H9 (cell line): ENCODE results near the gene PHF21B. TPM values are rescaled to one million over a fixed set of nuclear protein-coding genes. Genes with fewer than 3 reads are reported as not detected.
"Not testable (repeated sequence)": the region's sequence is repeated elsewhere in the genome, so short reads cannot be mapped to it uniquely, and the experiment has no call there.

Experiments
- DNase-seq: peaks from one replicate; pipeline ENCODE4 v3.0.0-alpha.2; 2017
- H2AFZ ChIP-seq: one replicate; pipeline ENCODE4 v1.6.1; 2013; ENCODE audit warnings: mild to moderate bottlenecking, low read length, control low read depth, moderate library complexity
- H2AK5ac ChIP-seq: 2 replicates; pipeline ENCODE4 v1.6.1; 2013; ENCODE audit warnings: low read length, control low read depth, mixed read lengths; ENCODE audit not compliant: insufficient read length
- H2BK120ac ChIP-seq: one replicate; pipeline ENCODE4 v1.6.1; 2013; ENCODE audit warnings: low read depth, mild to moderate bottlenecking, low read length, control low read depth, inconsistent platforms; ENCODE audit not compliant: poor library complexity, severe bottlenecking
- H2BK12ac ChIP-seq: 2 replicates; pipeline ENCODE4 v1.6.1; 2013; ENCODE audit warnings: low read length, control low read depth, mixed read lengths, low read depth; ENCODE audit not compliant: insufficient read length
- H2BK15ac ChIP-seq: 2 replicates; pipeline ENCODE4 v1.6.1; 2013; ENCODE audit warnings: low read depth, low read length, control low read depth
- H2BK20ac ChIP-seq: one replicate; pipeline ENCODE4 v1.6.1; 2013; ENCODE audit warnings: low read depth, mild to moderate bottlenecking, low read length, control low read depth, inconsistent platforms; ENCODE audit not compliant: poor library complexity, severe bottlenecking
- H2BK5ac ChIP-seq: 2 replicates; pipeline ENCODE4 v1.6.1; 2013; ENCODE audit warnings: low read length, control low read depth, mixed read lengths; ENCODE audit not compliant: insufficient read length
- H3K14ac ChIP-seq: 2 replicates; pipeline ENCODE4 v1.6.1; 2013; ENCODE audit warnings: low read length, control low read depth; ENCODE audit not compliant: insufficient read depth
- H3K18ac ChIP-seq: 2 replicates; pipeline ENCODE4 v1.6.1; 2013; ENCODE audit warnings: low read depth, mild to moderate bottlenecking, mixed read lengths, low read length, control low read depth; ENCODE audit not compliant: insufficient read length
- H3K23ac ChIP-seq: 2 replicates; pipeline ENCODE4 v1.6.1; 2013; ENCODE audit warnings: low read length, control low read depth, mixed read lengths, low read depth; ENCODE audit not compliant: insufficient read length
- H3K23me2 ChIP-seq: 2 replicates; pipeline ENCODE4 v1.6.1; 2013; ENCODE audit warnings: low read depth, mild to moderate bottlenecking, mixed read lengths, low read length, control low read depth; ENCODE audit not compliant: insufficient read length, poor library complexity, severe bottlenecking
- H3K27ac ChIP-seq: 2 replicates; pipeline ENCODE4 v1.5.1; 2013; ENCODE audit warnings: low read length, control low read depth, mixed read lengths, low read depth; ENCODE audit not compliant: insufficient read length
- H3K27me3 ChIP-seq: 2 replicates; pipeline ENCODE4 v1.6.1; 2013; ENCODE audit warnings: low read length, control low read depth, inconsistent platforms; ENCODE audit not compliant: insufficient read depth
- H3K4ac ChIP-seq: 2 replicates; pipeline ENCODE4 v1.6.1; 2013; ENCODE audit warnings: low read depth, mild to moderate bottlenecking, control low read depth, inconsistent platforms, low read length, moderate library complexity
- H3K4me1 ChIP-seq: 2 replicates; pipeline ENCODE4 v1.6.1; 2013; ENCODE audit warnings: low read length, control low read depth, inconsistent platforms; ENCODE audit not compliant: insufficient read depth
- H3K4me2 ChIP-seq: 2 replicates; pipeline ENCODE4 v1.6.1; 2013; ENCODE audit warnings: low read length, control low read depth, mixed read lengths; ENCODE audit not compliant: insufficient read length, insufficient read depth
- H3K56ac ChIP-seq: 2 replicates; pipeline ENCODE4 v1.6.1; 2013; ENCODE audit warnings: low read depth, mild to moderate bottlenecking, mixed read lengths, low read length, control low read depth; ENCODE audit not compliant: insufficient read length
- H3K79me1 ChIP-seq: 2 replicates; pipeline ENCODE4 v1.6.1; 2013; ENCODE audit warnings: low read depth, mild to moderate bottlenecking, moderate library complexity, low read length, control low read depth, inconsistent platforms; ENCODE audit not compliant: insufficient read depth, poor library complexity, severe bottlenecking
- H3K79me2 ChIP-seq: 2 replicates; pipeline ENCODE4 v1.6.1; 2013; ENCODE audit warnings: low read length, control low read depth, inconsistent platforms; ENCODE audit not compliant: insufficient read depth
- H3K9ac ChIP-seq: 2 replicates; pipeline ENCODE4 v1.6.1; 2013; ENCODE audit warnings: low read length, control low read depth, mixed read lengths; ENCODE audit not compliant: insufficient read length; ENCODE audit errors: extremely low read depth
- H3K9me3 ChIP-seq: one replicate; pipeline ENCODE4 v1.6.1; 2013; ENCODE audit warnings: low read depth, low read length, inconsistent platforms; ENCODE audit not compliant: control insufficient read depth
- H3T11ph ChIP-seq: one replicate; pipeline ENCODE4 v1.6.1; 2013; ENCODE audit warnings: mild to moderate bottlenecking, low read length, control low read depth, inconsistent platforms
- H4K20me1 ChIP-seq: one replicate; pipeline ENCODE4 v1.6.1; 2013; ENCODE audit not compliant: control insufficient read depth, insufficient read length, insufficient read depth
- H4K5ac ChIP-seq: 2 replicates; pipeline ENCODE4 v1.6.1; 2013; ENCODE audit warnings: low read depth, mild to moderate bottlenecking, mixed read lengths, low read length, control low read depth; ENCODE audit not compliant: insufficient read length
- H4K8ac ChIP-seq: replicated peaks from 2 replicates; pipeline ENCODE4 v1.6.1; 2013; ENCODE audit warnings: low read length, control low read depth, mixed read lengths, low read depth; ENCODE audit not compliant: insufficient read length
- H4K91ac ChIP-seq: 2 replicates; pipeline ENCODE4 v1.6.1; 2013; ENCODE audit warnings: low read depth, mild to moderate bottlenecking, moderate library complexity, mixed read lengths, low read length, control low read depth; ENCODE audit not compliant: insufficient read length
- H3K27ac Mint-ChIP-seq, 3 experiments: 2 replicates in 2 of 3; 3 replicates in 1 of 3; pipeline ENCODE4 v1.8.0; 2020 to 2021; ENCODE audit warnings: mixed read lengths in 3 of 3, mild to moderate bottlenecking in 1 of 3, moderate library complexity in 1 of 3
- H3K27me3 Mint-ChIP-seq: 2 replicates; pipeline ENCODE4 v1.8.0; 2021; ENCODE audit warnings: low read depth, mild to moderate bottlenecking, moderate library complexity, mixed read lengths
- H3K36me3 Mint-ChIP-seq, 3 experiments: 2 replicates in 2 of 3; 3 replicates in 1 of 3; pipeline ENCODE4 v1.8.0; 2020 to 2021; ENCODE audit warnings: low read depth in 3 of 3, mixed read lengths in 3 of 3; ENCODE audit not compliant: insufficient read depth in 1 of 3
- H3K4me1 Mint-ChIP-seq, 2 experiments: 2 replicates each; pipeline ENCODE4 v1.8.0; 2020; ENCODE audit warnings: mixed read lengths in 2 of 2
- H3K4me3 Mint-ChIP-seq, 2 experiments: 2 replicates in 1 of 2; 3 replicates in 1 of 2; pipeline ENCODE4 v1.8.0; 2020 to 2021; ENCODE audit warnings: mild to moderate bottlenecking in 2 of 2, mixed read lengths in 2 of 2, moderate library complexity in 1 of 2
- H3K9me3 Mint-ChIP-seq, 2 experiments: 2 replicates in 1 of 2; 3 replicates in 1 of 2; pipeline ENCODE4 v1.8.0; 2020; ENCODE audit warnings: mild to moderate bottlenecking in 2 of 2, mixed read lengths in 2 of 2, moderate library complexity in 1 of 2
- WGBS: extraction: QIAGEN DNeasy Blood & Tissue Kit; methylation state at CpG from one replicate; pipeline ENCODE4 v1.1.7; 2013; ENCODE audit warnings: missing lambda C conversion rate, low lambda C conversion rate, mixed read lengths; ENCODE audit not compliant: insufficient read length; ENCODE audit errors: extremely low coverage; 5-methylcytosine and 5-hydroxymethylcytosine counted together
- total RNA-seq: library from RNA; stranded (reverse); gene quantifications from 2 replicates; pipeline ENCODE4 v1.2.1, GENCODE V29; 2021

The PHF21B gene
- total RNA-seq, 1 experiment from 2014 or later: 60.3 TPM

DNA sequence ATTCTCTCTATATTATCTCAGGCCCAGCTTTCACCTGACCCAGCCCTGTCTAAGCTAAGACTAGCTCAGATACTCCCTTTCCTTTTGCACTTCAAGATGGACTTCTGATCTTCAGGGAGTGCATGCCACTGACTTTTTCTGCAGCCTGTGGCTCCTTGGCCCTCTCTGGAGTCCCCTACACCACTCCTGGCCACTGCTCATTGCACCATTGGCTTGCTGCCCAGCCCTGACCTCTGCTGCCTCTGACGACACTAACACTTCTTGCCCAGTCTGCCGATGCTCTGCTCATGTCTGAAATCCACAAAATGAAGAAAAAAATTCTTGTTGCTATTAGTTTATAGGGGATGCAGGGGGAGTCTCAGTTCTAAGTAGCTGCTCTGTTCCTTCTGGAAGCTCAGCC lies 106.6 kb downstream of the PHF21B start:
- H2BK15ac ChIP-seq, H3T11ph ChIP-seq, DNase-seq, H3K4me2 ChIP-seq, H4K20me1 ChIP-seq, H3K27me3 ChIP-seq, H3K79me1 ChIP-seq, H3K4ac ChIP-seq, H3K23ac ChIP-seq, H2AFZ ChIP-seq, H2BK20ac ChIP-seq, H3K27ac ChIP-seq, H4K91ac ChIP-seq, H2BK12ac ChIP-seq, H3K4me1 Mint-ChIP-seq, H3K14ac ChIP-seq, H3K4me3 Mint-ChIP-seq, H4K5ac ChIP-seq, H3K4me1 ChIP-seq, H3K79me2 ChIP-seq, H3K9ac ChIP-seq, H3K27me3 Mint-ChIP-seq, H2AK5ac ChIP-seq, H3K18ac ChIP-seq, H2BK120ac ChIP-seq, H3K23me2 ChIP-seq, H3K27ac Mint-ChIP-seq, H3K56ac ChIP-seq, H4K8ac ChIP-seq, H2BK5ac ChIP-seq: not testable (repeated sequence)
- Mint-ChIP-seq H3K9me3 (peaks cover 23 to 24% of the 10 kb centered on the region in 2 experiments), H3K36me3 (peaks cover 60 to 76% (median 65%) of the 10 kb centered on the region in 3 experiments)
- no CpG with 5 or more reads among the region's 2 CpGs for WGBS
- peaks cover 11% of the 10 kb centered on the region for H3K9me3 ChIP-seq
